ENCODE results near the gene VMO1.

GRCh38 chr17:4806456-4806776 is 20.3 kb upstream of the VMO1 start:
- no peak for TF ChIP-seq SIN3A (IDR thresholded peaks at IDR 0.05; ENCODE audit: borderline replicate concordance, low read depth, low read length)
- no peak for TF ChIP-seq FOXJ3 (CRISPR knock-in tag; IDR thresholded peaks at IDR 0.05)
- TF ChIP-seq TEAD4 (IDR thresholded peaks at IDR 0.05; ENCODE audit: borderline replicate concordance, insufficient read depth), result no peak
- TF ChIP-seq CTCF (IDR thresholded peaks at IDR 0.05), result no peak

Data from SK-N-SH (cell line).